Natural killer cell (primary cell): ENCODE data around the gene PTCD1. TPM values are rescaled to one million over a fixed set of nuclear protein-coding genes. Genes with fewer than 3 reads are reported as not detected.
A peak's percentile ranks its signal among the peaks of the same experiment; 100 is the strongest.

Experiments
- ATAC-seq, 3 donors: fragments of 150-1000 bp in 2 of 3; fragments of 200-7000 bp in 1 of 3; cut with Tn5 transposase; 1 replicate in 1 of 3; 2 replicates in 2 of 3; pipeline ENCODE4 v1.10.0; 2021; ENCODE audit warnings: mild to moderate bottlenecking in 2 of 3, moderate library complexity in 2 of 3
- DNase-seq, 2 donors: peaks; one replicate each; pipeline versions ENCODE4 v3.0.0 to v3.0.0-alpha.2; 2013 to 2021; ENCODE audit warnings: mixed read lengths in 1 of 2
- H3K27ac ChIP-seq: one replicate; pipeline ENCODE4 v1.5.1; 2013; ENCODE audit warnings: mild to moderate bottlenecking, low read length
- H3K27me3 ChIP-seq: one replicate; pipeline ENCODE4 v1.6.1; 2013; ENCODE audit warnings: low read length; ENCODE audit not compliant: control insufficient read depth, insufficient read depth
- H3K36me3 ChIP-seq: one replicate; pipeline ENCODE4 v1.6.1; 2013; ENCODE audit warnings: low read length; ENCODE audit not compliant: control insufficient read depth, insufficient read depth
- H3K4me1 ChIP-seq: one replicate; pipeline ENCODE4 v1.6.1; 2013; ENCODE audit warnings: low read length; ENCODE audit not compliant: control insufficient read depth, insufficient read depth
- H3K4me3 ChIP-seq: one replicate; pipeline ENCODE4 v1.5.1; 2013; ENCODE audit warnings: low read length
- H3K9me3 ChIP-seq: one replicate; pipeline ENCODE4 v1.6.1; 2013; ENCODE audit warnings: low read length; ENCODE audit not compliant: control insufficient read depth, insufficient read depth
- H3K27ac Mint-ChIP-seq, 2 donors: one replicate each; pipeline ENCODE4 v1.8.0; 2022; ENCODE audit warnings: mild to moderate bottlenecking in 2 of 2, mixed read lengths in 2 of 2, moderate library complexity in 1 of 2
- H3K27me3 Mint-ChIP-seq, 2 donors: one replicate each; pipeline ENCODE4 v1.8.0; 2022; ENCODE audit warnings: low read depth in 2 of 2, mixed read lengths in 2 of 2
- H3K36me3 Mint-ChIP-seq: one replicate; pipeline ENCODE4 v1.8.0; 2022; ENCODE audit warnings: mixed read lengths
- H3K4me1 Mint-ChIP-seq, 2 donors: one replicate each; pipeline ENCODE4 v1.8.0; 2022; ENCODE audit warnings: mixed read lengths in 2 of 2
- H3K4me3 Mint-ChIP-seq: one replicate; pipeline ENCODE4 v1.8.0; 2022; ENCODE audit warnings: mild to moderate bottlenecking, moderate library complexity, mixed read lengths
- H3K9me3 Mint-ChIP-seq, 2 donors: one replicate each; pipeline ENCODE4 v1.8.0; 2022; ENCODE audit warnings: mixed read lengths in 2 of 2
- CTCF ChIP-seq: fragments of 200-600 bp; IDR thresholded peaks from one replicate; pipeline ENCODE4 v1.8.0; 2022; ENCODE audit warnings: antibody characterized with exemption
- WGBS: methylation state at CpG from one replicate; pipeline ENCODE4 v1.1.7; 2013; ENCODE audit warnings: missing lambda C conversion rate; ENCODE audit not compliant: insufficient coverage; 5-methylcytosine and 5-hydroxymethylcytosine counted together
- intact Hi-C: fragments of 100-400 bp; cut with micrococcal nuclease; formaldehyde crosslinking; loops from one replicate; pipeline ENCODE4 v1.14.2; 2022
- total RNA-seq, 4 donors: library from RNA; stranded (reverse); fragments of 120-200 nt in 1 of 4; gene quantifications; one replicate each; pipeline versions ENCODE4 v1.2.3 to v1.2.4, GENCODE V29; 2013 to 2022

The PTCD1 gene
- total RNA-seq, 3 donors from 2014 or later (not counting 1 experiment from before 2014, with no cell fraction given), result 5.3 to 6.6 (median 6.4) TPM

- Histone ChIP-seq H3K27me3 (no peaks in the 10 kb centered on the region), H3K36me3 (peaks cover 42% of the 10 kb centered on the region), H3K4me1 (no peaks in the 10 kb centered on the region), H3K27ac (no peak overlapping the region), H3K4me3 (no peak overlapping the region), H3K9me3 (no peaks in the 10 kb centered on the region)
- DNase-seq (no peak), ATAC-seq (no peak)
- 90% methylated on average over 5 of the region's 5 CpGs for WGBS
- peak overlapping the region in 1 of 2 donors; percentile 2 for H3K27ac Mint-ChIP-seq
- no peaks in the 10 kb centered on the region for H3K36me3 Mint-ChIP-seq
- intact Hi-C loops, result no loop called here
- H3K4me1 Mint-ChIP-seq, result no peaks in the 10 kb centered on the region
- no peaks in the 10 kb centered on the region for H3K9me3 Mint-ChIP-seq
- no peak for TF ChIP-seq CTCF
- no peak overlapping the region for H3K4me3 Mint-ChIP-seq
- no peaks in the 10 kb centered on the region for H3K27me3 Mint-ChIP-seq
These were observed 16.0 kb downstream of the PTCD1 start for GRCh38 chr7:99422625-99423024.

GRCh38 chr7:99422186-99422585, 16.4 kb downstream of the PTCD1 start:
- H3K36me3 Mint-ChIP-seq, result no peaks in the 10 kb centered on the region
- no peaks in the 10 kb centered on the region for H3K9me3 Mint-ChIP-seq
- 94% methylated on average over 11 of the region's 11 CpGs for WGBS
- DNase-seq (no peak), ATAC-seq (no peak)
- peak overlapping the region in 1 of 2 donors; percentile 63 for H3K27ac Mint-ChIP-seq
- no peaks in the 10 kb centered on the region for H3K4me1 Mint-ChIP-seq
- Histone ChIP-seq H3K36me3 (peaks cover 46% of the 10 kb centered on the region), H3K27ac (no peak overlapping the region), H3K4me3 (no peak overlapping the region), H3K27me3 (no peaks in the 10 kb centered on the region), H3K9me3 (no peaks in the 10 kb centered on the region), H3K4me1 (no peaks in the 10 kb centered on the region)
- no peak for TF ChIP-seq CTCF
- no peak overlapping the region for H3K4me3 Mint-ChIP-seq
- intact Hi-C loops, result no loop called here
- H3K27me3 Mint-ChIP-seq, result no peaks in the 10 kb centered on the region

- intact Hi-C loops, result no loop called here
These were observed 17.6 kb downstream of the PTCD1 start for GRCh38 chr7:99420986-99421385.

More at GRCh38 chr7:99420986-99421385, 17.6 kb downstream of the PTCD1 start:
- Mint-ChIP-seq H3K27me3 (no peaks in the 10 kb centered on the region), H3K4me1 (no peaks in the 10 kb centered on the region), H3K36me3 (no peaks in the 10 kb centered on the region), H3K27ac (no peak overlapping the region), H3K9me3 (no peaks in the 10 kb centered on the region), H3K4me3 (no peak overlapping the region)
- TF ChIP-seq CTCF, result no peak
- Histone ChIP-seq H3K4me3 (no peak overlapping the region), H3K4me1 (no peaks in the 10 kb centered on the region), H3K36me3 (peaks cover 56% of the 10 kb centered on the region), H3K27ac (no peak overlapping the region), H3K27me3 (no peaks in the 10 kb centered on the region), H3K9me3 (no peaks in the 10 kb centered on the region)
- WGBS, result 96% methylated on average over 7 of the region's 7 CpGs
- no peak for ATAC-seq
- DNase-seq, result no peak
